ENCODE results near the gene FRMD1. TPM values are rescaled to one million over a fixed set of nuclear protein-coding genes. Genes with fewer than 3 reads are reported as not detected.

The FRMD1 gene
- total and polyA plus RNA-seq, 2 of the 8 experiments (the other 6 are each of a cell fraction or from before 2014, with no cell fraction given), result 0.36 TPM; not detected in 1

GRCh38 chr6:168117942-168118341 is 38.9 kb upstream of the FRMD1 start:
- no peak overlapping the region for H3K4ac ChIP-seq (replicated peaks; ENCODE audit: insufficient read length, low read depth, low read length)
- TF ChIP-seq RAD21 (IDR thresholded peaks at IDR 0.05 in 1 of 2, conservative IDR thresholded peaks at IDR 0.05 in 1 of 2; ENCODE audit: low read depth in 2 of 2, low read length in 2 of 2) (peak; percentile 84 to 89), HDAC2 (IDR thresholded peaks at IDR 0.05; ENCODE audit: borderline replicate concordance in 1 of 2, low read depth in 2 of 2, low read length in 2 of 2) (no peak), NRF1 (IDR thresholded peaks at IDR 0.05; ENCODE audit: low read depth, low read length) (no peak), CTCF (IDR thresholded peaks at IDR 0.05; ENCODE audit: control extremely low read depth in 1 of 3, insufficient read depth in 1 of 3, low read depth in 1 of 3, low read length in 3 of 3) (peak; percentile 59 to 75 (median 68))
- H2BK12ac ChIP-seq (ENCODE audit: low read depth, low read length), result no peak overlapping the region
- peak in 1 of 2 experiments; percentile 47 for DNase-seq (ENCODE audit: low read depth in 1 of 2, low spot score in 2 of 2)
- ChIA-PET CTCF (ENCODE audit: partially characterized antibody) (interaction anchor here (1.0 to 3.6 kb wide), 18 partner anchors 10 to 211 kb away, joined by 3 to 71 read pairs (median 8); partner anchors contain the start of gene FRMD1), POLR2A (ENCODE audit: partially characterized antibody) (no interaction called here)
- H2AK5ac ChIP-seq (ENCODE audit: low read depth, low read length), result no peak overlapping the region
- H2AFZ ChIP-seq (ENCODE audit: low read length), result no peak overlapping the region
- H3K56ac ChIP-seq (replicated peaks; ENCODE audit: insufficient read length, low read depth, low read length), result no peak overlapping the region
- H3K4me3 ChIP-seq (ENCODE audit: extremely low read depth in 1 of 4, insufficient read depth in 2 of 4, low read depth in 3 of 4, low read length in 4 of 4), result no peak overlapping the region
- peaks cover 0 to 3% of the 10 kb centered on the region in 2 experiments; a peak in 1 of 4 replicates for H3K9me3 ChIP-seq (ENCODE audit: insufficient read depth in 2 of 2, low read depth in 1 of 2, low read length in 1 of 2)
- H3K27me3 ChIP-seq (replicated peaks in 1 of 4; ENCODE audit: control insufficient read depth in 3 of 4, extremely low read depth in 1 of 4, insufficient read depth in 3 of 4, low read length in 3 of 4), result no peaks in the 10 kb centered on the region
- no peak overlapping the region for H3K9ac ChIP-seq (replicated peaks in 1 of 4; ENCODE audit: extremely low read depth in 1 of 4, low read depth in 3 of 4, low read length in 3 of 4)
- no peak overlapping the region for H4K8ac ChIP-seq (ENCODE audit: extremely low read depth, insufficient read depth, low read length)
- no peak overlapping the region for H4K91ac ChIP-seq (replicated peaks; ENCODE audit: insufficient read length, low read length)
- no peak overlapping the region for H3K18ac ChIP-seq (ENCODE audit: extremely low read depth, low read length)
- no peaks in the 10 kb centered on the region for H3K79me1 ChIP-seq (ENCODE audit: low read depth, low read length)
- no peak overlapping the region for H2BK15ac ChIP-seq (ENCODE audit: low read length)
- no peak overlapping the region for H3K4me2 ChIP-seq (ENCODE audit: insufficient read depth in 1 of 2, low read depth in 2 of 2, low read length in 2 of 2)
- peaks cover 0 to 3% of the 10 kb centered on the region in 2 experiments for H4K20me1 ChIP-seq (replicated peaks in 1 of 2; ENCODE audit: control insufficient read depth in 1 of 2, insufficient read depth in 2 of 2, low read length in 2 of 2)
- H3K27ac ChIP-seq (ENCODE audit: low read depth, low read length), result no peak overlapping the region
- 42% methylated on average over 4 of the region's 4 CpGs; no CpG with 5 or more reads in 1 of the 2 experiments for WGBS, 2 experiments (ENCODE audit: extremely low coverage in 1 of 2, insufficient coverage in 1 of 2, insufficient read length in 1 of 2, insufficient replicate concordance in 2 of 2, low coverage in 1 of 2, low lambda C conversion rate in 2 of 2, missing lambda C conversion rate in 1 of 2)
- no peak overlapping the region for H2BK120ac ChIP-seq (replicated peaks; ENCODE audit: low read depth, low read length)
- peaks cover 11% of the 10 kb centered on the region; the same call in 1 of the 2 replicates for H3K23me2 ChIP-seq (ENCODE audit: low read depth, low read length)
- no peaks in the 10 kb centered on the region for H3K36me3 ChIP-seq (ENCODE audit: control insufficient read depth in 2 of 4, insufficient read depth in 4 of 4, low read length in 3 of 4)
- H4K5ac ChIP-seq (ENCODE audit: insufficient read length, low read depth, low read length), result no peak overlapping the region
- peaks cover 0 to 3% (median 2%) of the 10 kb centered on the region in 4 experiments; a peak in 4 of 7 replicates for H3K4me1 ChIP-seq (replicated peaks in 1 of 4; ENCODE audit: control insufficient read depth in 3 of 4, insufficient read depth in 4 of 4, low read length in 3 of 4)
- FAIRE-seq, result peak; percentile 48
- H2BK5ac ChIP-seq (ENCODE audit: low read depth, low read length), result no peak overlapping the region
- no peak overlapping the region for H3K23ac ChIP-seq (ENCODE audit: insufficient read length)
- H3K79me2 ChIP-seq (ENCODE audit: control insufficient read depth in 1 of 2, insufficient read depth in 2 of 2, low read length in 2 of 2), result no peaks in the 10 kb centered on the region
- H3K14ac ChIP-seq (ENCODE audit: insufficient read length), result no peak overlapping the region
- H2BK20ac ChIP-seq (ENCODE audit: low read length), result no peak overlapping the region
